DND-41 (cell line): ENCODE results near the gene IDI1.

ENCODE experiments used
- EZH2 ChIP-seq: IDR thresholded peaks from 3 replicates; pipeline ENCODE4 v1.6.1; 2012; ENCODE audit warnings: borderline replicate concordance, low read depth, mild to moderate bottlenecking, moderate library complexity, low read length, inconsistent platforms; ENCODE audit not compliant: severe bottlenecking
- TF ChIP-seq, protein P1 (sequence below): IDR thresholded peaks from 2 replicates; pipeline ENCODE4 v1.5.1; 2012; ENCODE audit warnings: borderline replicate concordance, low read length, moderate library complexity, mild to moderate bottlenecking; ENCODE audit not compliant: poor library complexity, severe bottlenecking; ENCODE audit errors: extremely low read depth

DNA sequence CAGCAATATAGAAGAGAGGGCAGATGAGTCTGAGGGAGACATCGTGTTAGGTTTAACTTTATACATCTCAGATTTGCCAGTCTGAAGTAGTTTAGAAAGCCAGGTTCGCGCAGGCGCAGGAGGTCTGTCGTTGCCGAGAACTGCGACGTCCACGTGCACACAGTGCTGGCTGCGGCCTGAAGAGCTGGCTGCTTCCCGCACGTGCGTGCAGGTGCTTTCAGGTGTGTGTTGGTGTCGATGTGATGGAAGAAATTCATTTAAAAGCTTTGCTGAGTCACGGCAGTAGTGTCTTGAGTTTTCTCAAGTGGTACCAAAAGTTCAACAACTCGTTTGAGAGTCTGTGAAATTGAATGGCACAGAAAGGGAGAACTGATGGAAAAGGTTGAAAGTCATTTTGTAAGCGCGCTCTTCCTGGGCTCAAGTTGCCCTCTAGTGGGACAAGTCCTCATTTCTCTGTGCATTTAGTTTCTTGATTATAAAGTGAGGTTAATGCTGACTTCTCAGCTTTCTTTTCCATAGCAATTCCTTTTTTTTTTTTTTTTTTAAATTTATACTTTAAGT, 25.9 kb upstream of the IDI1 start:
- TF ChIP-seq, protein P1, sequence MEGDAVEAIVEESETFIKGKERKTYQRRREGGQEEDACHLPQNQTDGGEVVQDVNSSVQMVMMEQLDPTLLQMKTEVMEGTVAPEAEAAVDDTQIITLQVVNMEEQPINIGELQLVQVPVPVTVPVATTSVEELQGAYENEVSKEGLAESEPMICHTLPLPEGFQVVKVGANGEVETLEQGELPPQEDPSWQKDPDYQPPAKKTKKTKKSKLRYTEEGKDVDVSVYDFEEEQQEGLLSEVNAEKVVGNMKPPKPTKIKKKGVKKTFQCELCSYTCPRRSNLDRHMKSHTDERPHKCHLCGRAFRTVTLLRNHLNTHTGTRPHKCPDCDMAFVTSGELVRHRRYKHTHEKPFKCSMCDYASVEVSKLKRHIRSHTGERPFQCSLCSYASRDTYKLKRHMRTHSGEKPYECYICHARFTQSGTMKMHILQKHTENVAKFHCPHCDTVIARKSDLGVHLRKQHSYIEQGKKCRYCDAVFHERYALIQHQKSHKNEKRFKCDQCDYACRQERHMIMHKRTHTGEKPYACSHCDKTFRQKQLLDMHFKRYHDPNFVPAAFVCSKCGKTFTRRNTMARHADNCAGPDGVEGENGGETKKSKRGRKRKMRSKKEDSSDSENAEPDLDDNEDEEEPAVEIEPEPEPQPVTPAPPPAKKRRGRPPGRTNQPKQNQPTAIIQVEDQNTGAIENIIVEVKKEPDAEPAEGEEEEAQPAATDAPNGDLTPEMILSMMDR: peak; percentile 48
- no peak for TF ChIP-seq EZH2
